Stimulated activated effector memory CD8-positive, alpha-beta T cell treated with anti-CD3 and anti-CD28 coated beads, Interleukin-12 subunit alpha, Interleukin-12 subunit beta, amount 100 ng/mL, for 72 hours (primary cell): Measurements from ENCODE around the gene FCHSD2.
A peak's percentile ranks its signal among the peaks of the same experiment; 100 is the strongest.

ENCODE experiments used
- ATAC-seq: fragments of 150-1000 bp; cut with Tn5 transposase; 2 replicates; pipeline ENCODE4 v1.10.0; 2021
- DNase-seq, 2 donors: peaks; one replicate each; pipeline ENCODE4 v3.0.0; 2021 to 2022; ENCODE audit warnings: low spot score in 2 of 2
- H3K27ac Mint-ChIP-seq: one replicate; pipeline ENCODE4 v1.8.0; 2022; ENCODE audit warnings: mild to moderate bottlenecking, mixed read lengths
- H3K36me3 Mint-ChIP-seq: one replicate; pipeline ENCODE4 v1.8.0; 2022; ENCODE audit warnings: mild to moderate bottlenecking, mixed read lengths
- H3K4me1 Mint-ChIP-seq: one replicate; pipeline ENCODE4 v1.8.0; 2022; ENCODE audit warnings: mixed read lengths
- H3K4me3 Mint-ChIP-seq: one replicate; pipeline ENCODE4 v1.8.0; 2022; ENCODE audit warnings: mild to moderate bottlenecking, mixed read lengths
- H3K9me3 Mint-ChIP-seq: one replicate; pipeline ENCODE4 v1.8.0; 2022; ENCODE audit warnings: mixed read lengths

Gene FCHSD2

GRCh38 chr11:73142128-73142377, at the start of gene FCHSD2:
FCHSD2 (minus strand) TSS chr11:73142318; CDS start chr11:73141877, 441 bp downstream.
- H3K9me3 Mint-ChIP-seq: no peaks in the 10 kb centered on the region
- peak within 1 kb of the TSS; percentile 96 for H3K4me3 Mint-ChIP-seq
- ATAC-seq (no peak), DNase-seq (no peak)
- peaks cover 57% of the 10 kb centered on the region for H3K36me3 Mint-ChIP-seq
- H3K27ac Mint-ChIP-seq: peak within 1 kb of the TSS; percentile 98
- H3K4me1 Mint-ChIP-seq: peaks cover 41% of the 10 kb centered on the region

DNA sequence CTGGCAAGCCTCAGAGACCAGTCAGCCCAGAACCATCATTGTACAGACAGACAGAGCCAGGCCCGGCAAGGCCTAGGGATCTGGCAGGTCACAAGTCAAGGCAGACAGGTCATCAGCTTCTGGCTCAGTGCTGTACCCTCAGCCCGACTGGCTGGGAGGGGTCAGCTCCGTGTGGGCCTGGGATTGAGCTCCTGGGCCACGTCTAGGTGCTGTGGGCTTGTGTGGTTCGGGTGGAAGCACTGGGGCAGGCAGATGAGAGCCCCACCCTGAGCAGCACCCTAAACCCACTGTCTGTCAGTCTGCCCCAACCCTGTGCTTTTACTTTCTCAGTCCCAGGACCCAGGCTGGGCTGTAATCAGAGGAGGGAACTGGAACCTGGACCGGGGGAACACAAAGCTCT, 49.0 kb upstream of the FCHSD2 start:
- Mint-ChIP-seq H3K4me3 (no peak overlapping the region), H3K27ac (no peak overlapping the region), H3K36me3 (no peaks in the 10 kb centered on the region), H3K9me3 (no peaks in the 10 kb centered on the region), H3K4me1 (no peaks in the 10 kb centered on the region)
- DNase-seq: no peak
- ATAC-seq: no peak

DNA sequence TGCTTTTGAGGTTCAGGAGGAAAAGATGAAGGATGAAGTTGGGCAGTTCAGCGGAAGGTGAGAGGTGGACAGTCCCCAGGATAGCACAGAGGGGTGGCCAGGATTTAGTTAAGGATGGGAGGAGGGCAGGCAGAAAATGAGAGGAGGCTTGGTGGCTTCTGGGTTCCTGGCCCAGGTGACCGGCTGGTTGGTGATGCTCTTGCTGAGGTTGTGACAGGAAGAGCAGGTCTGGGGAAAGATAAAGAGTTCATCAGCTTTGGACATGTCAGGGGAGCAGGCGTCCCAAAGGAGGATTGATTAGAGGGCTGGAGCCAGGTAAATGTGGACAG, 48.4 kb upstream of the FCHSD2 start:
- no peak for ATAC-seq

GRCh38 chr11:73189723-73190556, 47.8 kb upstream of the FCHSD2 start:
- H3K4me1 Mint-ChIP-seq: peaks cover 4% of the 10 kb centered on the region
- DNase-seq (no peak), ATAC-seq (no peak)
- peak overlapping the region; percentile 26 for H3K27ac Mint-ChIP-seq
- H3K4me3 Mint-ChIP-seq: no peak overlapping the region
- H3K36me3 Mint-ChIP-seq: no peaks in the 10 kb centered on the region
- H3K9me3 Mint-ChIP-seq: no peaks in the 10 kb centered on the region

More for the DNA sequence above, 48.4 kb upstream of the FCHSD2 start:
- peak overlapping the region; percentile 26 for H3K27ac Mint-ChIP-seq
- H3K4me1 Mint-ChIP-seq: no peaks in the 10 kb centered on the region
- no peak overlapping the region for H3K4me3 Mint-ChIP-seq
- H3K9me3 Mint-ChIP-seq: no peaks in the 10 kb centered on the region
- H3K36me3 Mint-ChIP-seq: no peaks in the 10 kb centered on the region
- no peak for DNase-seq

- no peak for ATAC-seq
- H3K4me3 Mint-ChIP-seq: no peak overlapping the region
- no peak for DNase-seq
- peaks cover 6% of the 10 kb centered on the region for H3K4me1 Mint-ChIP-seq
- no peak overlapping the region for H3K27ac Mint-ChIP-seq
- no peaks in the 10 kb centered on the region for H3K9me3 Mint-ChIP-seq
- no peaks in the 10 kb centered on the region for H3K36me3 Mint-ChIP-seq
Measured at GRCh38 chr11:73189315-73189714, 47.2 kb upstream of the FCHSD2 start.

GRCh38 chr11:73188301-73188700, 46.2 kb upstream of the FCHSD2 start:
- Mint-ChIP-seq H3K4me1 (peaks cover 6% of the 10 kb centered on the region), H3K4me3 (no peak overlapping the region), H3K9me3 (no peaks in the 10 kb centered on the region), H3K36me3 (no peaks in the 10 kb centered on the region), H3K27ac (no peak overlapping the region)
- DNase-seq (no peak), ATAC-seq (no peak)

GRCh38 chr11:73187854-73188253, 45.7 kb upstream of the FCHSD2 start:
- Mint-ChIP-seq H3K4me3 (no peak overlapping the region), H3K27ac (no peak overlapping the region), H3K36me3 (no peaks in the 10 kb centered on the region), H3K9me3 (no peaks in the 10 kb centered on the region), H3K4me1 (peaks cover 6% of the 10 kb centered on the region)
- DNase-seq (no peak), ATAC-seq (no peak)

GRCh38 chr11:73186886-73187285, 44.8 kb upstream of the FCHSD2 start:
- no peak overlapping the region for H3K27ac Mint-ChIP-seq
- peaks cover 6% of the 10 kb centered on the region for H3K4me1 Mint-ChIP-seq
- DNase-seq (no peak), ATAC-seq (no peak)
- no peaks in the 10 kb centered on the region for H3K9me3 Mint-ChIP-seq
- H3K4me3 Mint-ChIP-seq: no peak overlapping the region
- no peaks in the 10 kb centered on the region for H3K36me3 Mint-ChIP-seq

GRCh38 chr11:73186294-73186850, 44.3 kb upstream of the FCHSD2 start:
- Mint-ChIP-seq H3K4me3 (no peak overlapping the region), H3K36me3 (no peaks in the 10 kb centered on the region), H3K9me3 (no peaks in the 10 kb centered on the region), H3K27ac (no peak overlapping the region), H3K4me1 (peaks cover 6% of the 10 kb centered on the region)
- ATAC-seq (no peak), DNase-seq (no peak)

GRCh38 chr11:73185680-73186293, 43.7 kb upstream of the FCHSD2 start:
- Mint-ChIP-seq H3K4me1 (peaks cover 6% of the 10 kb centered on the region), H3K4me3 (no peak overlapping the region), H3K27ac (no peak overlapping the region), H3K36me3 (no peaks in the 10 kb centered on the region), H3K9me3 (no peaks in the 10 kb centered on the region)
- DNase-seq: no peak
- ATAC-seq: peak; percentile 4

- Mint-ChIP-seq H3K27ac (no peak overlapping the region), H3K4me1 (peaks cover 6% of the 10 kb centered on the region), H3K9me3 (no peaks in the 10 kb centered on the region), H3K4me3 (peak overlapping the region; percentile 8), H3K36me3 (no peaks in the 10 kb centered on the region)
- peak; percentile 80 for ATAC-seq
- peak; percentile 43 to 81 for DNase-seq
Measured at GRCh38 chr11:73184953-73185671, 43.0 kb upstream of the FCHSD2 start.

GRCh38 chr11:73182824-73183321, 40.8 kb upstream of the FCHSD2 start:
- Mint-ChIP-seq H3K36me3 (no peaks in the 10 kb centered on the region), H3K9me3 (no peaks in the 10 kb centered on the region), H3K4me3 (no peak overlapping the region), H3K27ac (no peak overlapping the region), H3K4me1 (peaks cover 11% of the 10 kb centered on the region)
- no peak for ATAC-seq
- no peak for DNase-seq

- no peak for DNase-seq
- Mint-ChIP-seq H3K36me3 (no peaks in the 10 kb centered on the region), H3K4me3 (no peak overlapping the region), H3K27ac (no peak overlapping the region), H3K9me3 (no peaks in the 10 kb centered on the region), H3K4me1 (peaks cover 10% of the 10 kb centered on the region)
- no peak for ATAC-seq
Measured at GRCh38 chr11:73178681-73179080, 36.6 kb upstream of the FCHSD2 start.

- no peak overlapping the region for H3K4me3 Mint-ChIP-seq
- ATAC-seq (peak; percentile 95), DNase-seq (peak; percentile 61 to 87)
- H3K4me1 Mint-ChIP-seq: peaks cover 10% of the 10 kb centered on the region
- no peaks in the 10 kb centered on the region for H3K36me3 Mint-ChIP-seq
- no peak overlapping the region for H3K27ac Mint-ChIP-seq
- no peaks in the 10 kb centered on the region for H3K9me3 Mint-ChIP-seq
Measured at GRCh38 chr11:73177778-73178539, 35.8 kb upstream of the FCHSD2 start.

DNA sequence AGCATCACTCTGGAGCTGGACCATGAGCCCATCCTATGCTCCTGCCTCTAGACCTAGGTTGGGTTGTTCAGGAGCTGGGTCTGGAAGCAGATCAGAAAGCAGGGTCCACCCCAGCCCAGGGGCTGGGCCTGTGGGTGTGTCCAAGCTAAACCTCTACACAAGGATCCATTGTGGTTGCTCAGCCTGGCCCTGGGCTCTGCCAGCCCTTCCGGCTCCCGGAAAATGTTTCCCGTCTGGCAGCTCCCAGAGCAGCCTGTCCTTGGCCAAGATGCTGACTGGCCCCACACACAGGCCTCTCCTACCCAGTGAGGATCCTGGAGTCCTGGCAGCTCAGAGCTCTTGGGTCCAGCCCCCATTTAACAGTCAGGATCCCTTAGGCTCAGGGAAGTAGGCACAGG, 35.3 kb upstream of the FCHSD2 start:
- H3K4me1 Mint-ChIP-seq: peaks cover 10% of the 10 kb centered on the region
- no peak for ATAC-seq
- H3K4me3 Mint-ChIP-seq: no peak overlapping the region
- DNase-seq: no peak
- no peak overlapping the region for H3K27ac Mint-ChIP-seq
- H3K36me3 Mint-ChIP-seq: no peaks in the 10 kb centered on the region
- no peaks in the 10 kb centered on the region for H3K9me3 Mint-ChIP-seq
